SJCRH30 (cell line): Measurements from ENCODE around the gene PCGF3. TPM values are rescaled to one million over a fixed set of nuclear protein-coding genes. Genes with fewer than 3 reads are reported as not detected.
"Not testable (repeated sequence)": the region's sequence is repeated elsewhere in the genome, so short reads cannot be mapped to it uniquely, and the experiment has no call there.

Experiments used
- DNase-seq, 2 experiments: peaks; one replicate each; pipeline ENCODE4 v3.0.0-alpha.2; 2015 to 2020
- H3K27ac ChIP-seq: fragments of 250-450 bp; sonication (Bioruptor Pico); 2 replicates; pipeline ENCODE4 v1.5.1; 2020; ENCODE audit warnings: mild to moderate bottlenecking, moderate library complexity
- H3K27me3 ChIP-seq: fragments of 250-450 bp; sonication (Bioruptor Pico); 2 replicates; pipeline ENCODE4 v1.5.1; 2020; ENCODE audit warnings: mild to moderate bottlenecking, moderate library complexity
- H3K36me3 ChIP-seq: fragments of 250-450 bp; sonication (Bioruptor Pico); 2 replicates; pipeline ENCODE4 v1.5.1; 2020; ENCODE audit warnings: mild to moderate bottlenecking, moderate library complexity
- H3K4me1 ChIP-seq: fragments of 250-450 bp; sonication (Bioruptor Pico); 2 replicates; pipeline ENCODE4 v1.5.1; 2020; ENCODE audit warnings: mild to moderate bottlenecking, moderate library complexity
- H3K4me3 ChIP-seq: fragments of 250-450 bp; sonication (Bioruptor Pico); 2 replicates; pipeline ENCODE4 v1.5.1; 2020; ENCODE audit warnings: mild to moderate bottlenecking, moderate library complexity
- H3K9me3 ChIP-seq: fragments of 250-450 bp; sonication (Bioruptor Pico); replicated peaks from 2 replicates; pipeline ENCODE4 v1.5.1; 2020; ENCODE audit warnings: mild to moderate bottlenecking, moderate library complexity
- total RNA-seq: library from RNA; depleted of rRNA; stranded (reverse); fragments of >200 nt; shearing (Covaris generic); gene quantifications from 2 replicates; pipeline ENCODE4 v1.2.3, GENCODE V29; 2014

The PCGF3 gene
- total RNA-seq, 1 experiment from 2014 or later: 60.4 TPM

DNA sequence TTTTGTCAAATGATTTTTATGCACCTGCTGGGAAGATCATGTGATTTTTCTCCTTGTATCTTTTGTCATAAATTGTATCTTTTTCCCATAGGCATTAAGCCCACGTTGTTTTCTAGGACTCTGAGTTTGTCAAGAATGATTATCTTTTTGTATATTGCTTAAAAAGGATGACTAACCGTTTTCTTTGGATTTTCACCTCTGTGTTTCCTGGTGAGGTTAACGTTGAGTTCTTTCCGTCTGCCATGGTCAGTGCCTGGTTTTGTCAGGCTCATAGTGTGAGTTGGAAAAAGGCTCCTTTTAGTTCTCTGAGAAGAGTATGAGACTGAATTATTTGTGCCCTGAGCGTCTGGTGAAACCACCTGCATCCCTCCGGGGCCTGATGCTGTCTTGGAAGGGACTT lies 21.9 kb downstream of the PCGF3 start:
- H3K27me3 ChIP-seq: no peaks in the 10 kb centered on the region
- no peak overlapping the region for H3K27ac ChIP-seq
- peaks cover 35% of the 10 kb centered on the region for H3K4me1 ChIP-seq
- peaks cover 5% of the 10 kb centered on the region; the same call in 1 of the 2 replicates for H3K9me3 ChIP-seq
- no peak overlapping the region for H3K4me3 ChIP-seq
- DNase-seq: no peak
- peaks cover 26% of the 10 kb centered on the region for H3K36me3 ChIP-seq

DNA sequence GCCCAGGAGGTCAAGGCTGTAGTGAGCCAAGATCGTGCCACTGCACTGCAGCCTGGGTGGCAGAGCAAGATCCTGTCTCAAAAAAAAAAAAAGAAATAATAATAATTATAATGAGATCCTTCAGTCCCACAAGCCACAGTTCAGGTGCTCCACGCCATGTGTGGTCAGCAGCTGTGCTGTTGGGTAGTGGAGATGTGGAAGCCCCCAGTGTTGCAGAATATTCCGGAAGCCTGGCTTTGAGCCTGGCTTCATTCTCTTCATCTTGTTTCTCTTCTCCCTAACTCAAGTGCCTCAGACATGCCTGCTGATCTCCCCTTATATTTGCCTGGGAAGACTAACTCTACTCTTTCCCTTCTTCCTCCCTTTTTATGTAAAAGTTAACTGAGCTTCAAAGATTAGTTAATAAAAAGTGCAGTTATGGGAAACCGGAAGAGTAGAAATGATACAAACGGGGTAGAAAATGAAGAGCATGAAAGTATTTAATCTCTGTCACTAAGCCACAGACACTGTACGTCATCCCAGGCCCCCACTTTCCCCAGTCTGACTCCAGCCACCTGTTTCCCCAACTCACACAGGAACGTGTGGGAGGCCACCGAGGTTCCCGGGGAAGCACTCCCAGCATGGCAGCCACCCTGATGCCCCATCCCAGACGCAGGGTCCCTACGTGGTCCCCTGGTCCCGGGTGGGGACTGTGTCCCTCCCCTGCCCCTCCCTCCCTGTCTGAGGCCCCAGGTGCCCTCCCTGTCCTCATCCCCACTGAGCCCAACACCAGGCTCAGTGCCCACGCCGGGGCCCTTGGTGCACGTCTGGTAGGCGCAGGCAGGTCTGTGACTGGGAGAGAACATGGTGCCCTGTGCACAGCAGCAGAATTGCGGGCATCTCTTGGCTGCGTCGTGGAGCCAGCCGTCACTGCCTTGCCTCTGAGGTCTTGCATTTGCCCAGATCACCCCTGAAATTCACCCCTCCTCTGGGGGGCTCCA lies 24.0 kb downstream of the PCGF3 start:
- peaks cover 47% of the 10 kb centered on the region for H3K36me3 ChIP-seq
- peaks cover 23% of the 10 kb centered on the region for H3K4me1 ChIP-seq
- no peak overlapping the region for H3K4me3 ChIP-seq
- DNase-seq: peak; percentile 87 to 88
- peaks cover 5% of the 10 kb centered on the region; the same call in 1 of the 2 replicates for H3K9me3 ChIP-seq
- H3K27me3 ChIP-seq: no peaks in the 10 kb centered on the region
- H3K27ac ChIP-seq: peak overlapping the region; percentile 90

DNA sequence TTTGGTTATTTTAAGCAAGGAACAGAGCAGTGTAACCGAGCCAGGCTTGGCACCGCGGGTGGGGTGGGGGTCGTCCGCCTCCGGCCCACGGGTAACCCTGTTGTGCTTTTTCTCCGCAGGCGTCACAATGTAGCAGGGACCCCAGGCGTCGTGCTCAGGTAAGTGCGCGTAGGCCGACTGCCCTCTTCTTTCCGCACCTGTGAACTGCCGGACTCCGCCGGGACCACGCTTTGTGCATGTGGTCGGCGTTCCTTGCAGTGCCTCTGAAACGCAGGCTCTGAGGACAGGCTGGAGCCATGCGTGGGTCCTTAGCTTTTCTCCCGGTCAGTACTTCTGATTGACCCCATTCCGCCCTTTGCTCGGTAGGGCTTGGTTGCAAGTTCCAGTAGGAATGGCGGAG lies 24.9 kb downstream of the PCGF3 start:
- Histone ChIP-seq H3K27me3 (no peaks in the 10 kb centered on the region), H3K9me3 (peaks cover 5% of the 10 kb centered on the region; the same call in 1 of the 2 replicates), H3K36me3 (peaks cover 56% of the 10 kb centered on the region), H3K4me1 (peaks cover 23% of the 10 kb centered on the region), H3K27ac (peak overlapping the region; percentile 90), H3K4me3 (no peak overlapping the region)
- DNase-seq: no peak

DNA sequence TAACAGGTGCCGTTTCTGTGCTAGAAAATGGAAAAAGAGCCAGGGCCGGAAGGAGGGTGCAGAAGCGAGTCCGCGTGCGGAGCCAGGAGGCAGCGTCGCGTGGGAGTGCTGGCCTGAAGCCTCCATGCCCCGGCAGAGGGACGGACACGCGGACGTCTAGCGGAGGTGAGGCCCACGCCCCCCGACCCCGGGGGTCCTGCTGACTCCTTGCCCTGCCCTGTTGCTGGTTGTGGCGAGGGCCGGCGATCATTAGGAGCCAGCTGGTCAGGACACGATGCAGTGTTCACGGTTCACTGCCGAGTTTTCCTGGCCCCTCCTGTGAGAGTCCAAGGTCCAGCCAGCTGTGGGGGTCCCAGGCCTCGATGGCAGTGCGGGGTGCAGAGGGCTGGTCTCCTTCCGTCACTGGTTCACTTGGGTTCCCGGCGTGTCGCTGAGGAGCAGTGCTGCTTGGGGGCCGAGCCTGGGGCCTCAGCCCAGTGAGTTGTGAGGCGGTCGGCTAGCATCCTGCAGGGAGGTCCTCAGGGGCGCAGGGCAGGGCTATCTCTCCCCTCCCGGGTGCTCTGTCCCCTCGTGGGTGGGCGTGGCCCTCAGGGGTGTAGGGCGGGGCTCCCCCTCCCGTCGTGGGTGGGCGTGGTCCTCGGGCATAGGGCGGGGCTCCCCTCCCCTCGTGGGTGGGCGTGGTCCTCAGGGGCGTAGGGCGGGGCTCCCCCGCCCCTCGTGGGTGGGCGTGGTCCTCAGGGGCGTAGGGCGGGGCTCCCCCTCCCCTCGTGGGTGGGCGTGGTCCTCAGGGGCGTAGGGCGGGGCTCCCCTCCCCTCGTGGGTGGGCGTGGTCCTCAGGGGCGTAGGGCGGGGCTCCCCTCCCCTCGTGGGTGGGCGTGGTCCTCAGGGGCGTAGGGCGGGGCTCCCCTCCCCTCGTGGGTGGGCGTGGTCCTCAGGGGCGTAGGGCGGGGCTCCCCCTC lies 25.6 kb downstream of the PCGF3 start:
- peaks cover 23% of the 10 kb centered on the region for H3K4me1 ChIP-seq
- not testable (repeated sequence) for DNase-seq, H3K27me3 ChIP-seq

DNA sequence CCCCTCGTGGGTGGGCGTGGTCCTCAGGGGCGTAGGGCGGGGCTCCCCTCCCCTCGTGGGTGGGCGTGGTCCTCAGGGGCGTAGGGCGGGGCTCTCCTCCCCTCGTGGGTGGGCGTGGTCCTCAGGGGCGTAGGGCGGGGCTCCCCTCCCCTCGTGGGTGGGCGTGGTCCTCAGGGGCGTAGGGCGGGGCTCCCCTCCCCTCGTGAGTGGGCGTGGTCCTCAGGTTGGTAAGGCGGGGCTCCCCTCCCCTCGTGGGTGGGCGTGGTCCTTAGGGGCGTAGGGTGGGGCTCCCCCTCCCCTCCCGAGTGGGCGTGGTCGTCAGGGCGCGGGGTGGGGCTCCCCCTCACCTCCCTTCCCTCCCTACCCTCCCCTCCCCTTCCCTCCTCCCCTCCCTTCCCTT lies 26.3 kb downstream of the PCGF3 start:
- H3K27me3 ChIP-seq, DNase-seq, H3K27ac ChIP-seq, H3K4me3 ChIP-seq, H3K9me3 ChIP-seq: not testable (repeated sequence)
- Histone ChIP-seq H3K36me3 (peaks cover 63% of the 10 kb centered on the region), H3K4me1 (peaks cover 19% of the 10 kb centered on the region)

More for the DNA sequence above, 25.6 kb downstream of the PCGF3 start:
- Histone ChIP-seq H3K27ac (0 out of 2 replicates have a peak overlapping the region, but pooled peaks have one; percentile 90), H3K36me3 (peaks cover 63% of the 10 kb centered on the region)
- not testable (repeated sequence) for H3K9me3 ChIP-seq, H3K4me3 ChIP-seq

DNA sequence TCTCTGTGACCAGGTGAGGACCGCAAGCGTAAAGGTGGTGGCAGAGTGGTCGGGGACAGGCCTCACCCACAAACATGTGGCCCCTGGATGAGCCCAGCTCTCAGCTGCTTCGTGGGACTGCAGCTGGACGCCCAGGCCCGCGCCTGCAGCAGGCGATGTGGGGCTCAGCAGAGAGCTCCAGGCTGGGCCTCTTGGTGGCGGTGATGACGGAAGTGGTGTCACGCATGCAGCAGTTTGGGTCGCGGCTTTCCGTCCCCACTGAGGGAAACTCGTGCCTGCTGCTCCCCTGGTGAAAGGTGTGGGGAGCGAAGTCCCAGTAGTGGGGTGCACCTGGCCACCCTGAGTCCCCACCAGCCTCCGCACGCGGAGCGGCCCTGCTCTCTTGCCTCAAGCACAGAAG lies 26.9 kb downstream of the PCGF3 start:
- Histone ChIP-seq H3K9me3 (peaks cover 5% of the 10 kb centered on the region; the same call in 1 of the 2 replicates), H3K4me3 (no peak overlapping the region), H3K27me3 (no peaks in the 10 kb centered on the region), H3K4me1 (peaks cover 19% of the 10 kb centered on the region), H3K36me3 (peaks cover 65% of the 10 kb centered on the region), H3K27ac (no peak overlapping the region)
- no peak for DNase-seq

DNA sequence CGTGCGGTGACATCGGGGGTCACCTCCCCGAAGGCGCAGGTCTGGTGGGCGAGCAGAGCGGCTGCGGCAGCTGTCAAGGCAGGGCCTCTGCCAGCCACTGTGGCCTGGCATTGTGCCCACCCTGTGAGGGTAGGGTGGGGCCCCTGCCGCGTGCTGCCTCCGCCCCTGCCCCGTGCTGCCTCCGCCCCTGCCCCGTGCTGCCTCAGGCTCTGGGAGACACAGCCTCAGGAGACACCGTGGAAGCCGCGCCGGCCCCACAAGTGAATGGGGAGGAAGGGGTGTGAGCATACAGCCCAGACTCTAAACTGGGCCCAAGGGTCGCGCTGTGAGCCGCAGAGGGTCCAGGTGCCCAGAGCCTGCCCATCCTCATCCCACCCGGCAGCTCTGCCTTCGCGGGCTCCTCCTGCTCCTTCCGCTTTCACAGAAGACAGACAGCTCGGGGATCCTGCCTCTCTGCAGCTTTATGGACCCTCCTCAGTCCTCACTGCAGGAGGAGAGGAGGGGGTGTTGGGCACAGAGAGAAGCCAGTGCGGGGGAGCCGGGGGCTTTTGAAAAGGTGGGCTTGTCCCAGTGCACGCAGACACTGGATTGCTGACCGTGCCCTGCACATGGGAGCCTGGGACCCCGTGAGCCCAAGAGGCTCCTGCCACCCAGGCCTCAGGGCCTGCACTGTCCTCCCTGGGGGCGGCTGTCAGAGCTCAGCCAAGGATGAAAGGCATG lies 27.4 kb downstream of the PCGF3 start:
- no peak overlapping the region for H3K4me3 ChIP-seq

DNA sequence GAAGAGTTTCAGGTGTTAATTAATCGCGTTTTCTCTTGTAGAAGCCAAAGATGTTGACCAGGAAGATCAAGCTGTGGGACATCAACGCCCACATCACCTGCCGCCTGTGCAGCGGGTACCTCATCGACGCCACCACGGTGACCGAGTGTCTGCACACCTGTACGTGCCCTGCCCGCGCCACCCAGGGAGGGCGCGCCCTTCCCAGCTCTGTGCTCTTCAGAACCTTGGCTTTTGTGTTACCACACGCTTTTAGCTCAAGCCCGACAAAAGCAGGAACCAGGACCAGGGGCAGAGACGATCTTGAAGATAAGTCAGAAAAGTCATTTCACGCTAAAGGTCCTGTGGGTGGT lies 28.0 kb downstream of the PCGF3 start:
- H3K27ac ChIP-seq: no peak overlapping the region
- H3K4me3 ChIP-seq: no peak overlapping the region
- peaks cover 5% of the 10 kb centered on the region; the same call in 1 of the 2 replicates for H3K9me3 ChIP-seq
- no peak for DNase-seq
- peaks cover 64% of the 10 kb centered on the region for H3K36me3 ChIP-seq
- peaks cover 17% of the 10 kb centered on the region for H3K4me1 ChIP-seq
- H3K27me3 ChIP-seq: no peaks in the 10 kb centered on the region

More for the DNA sequence above, 27.4 kb downstream of the PCGF3 start:
- H3K4me1 ChIP-seq: peaks cover 19% of the 10 kb centered on the region
- H3K9me3 ChIP-seq: peaks cover 5% of the 10 kb centered on the region; the same call in 1 of the 2 replicates
- peaks cover 65% of the 10 kb centered on the region for H3K36me3 ChIP-seq
- H3K27me3 ChIP-seq: no peaks in the 10 kb centered on the region
- no peak overlapping the region for H3K27ac ChIP-seq
- DNase-seq: peak; percentile 32 to 43

DNA sequence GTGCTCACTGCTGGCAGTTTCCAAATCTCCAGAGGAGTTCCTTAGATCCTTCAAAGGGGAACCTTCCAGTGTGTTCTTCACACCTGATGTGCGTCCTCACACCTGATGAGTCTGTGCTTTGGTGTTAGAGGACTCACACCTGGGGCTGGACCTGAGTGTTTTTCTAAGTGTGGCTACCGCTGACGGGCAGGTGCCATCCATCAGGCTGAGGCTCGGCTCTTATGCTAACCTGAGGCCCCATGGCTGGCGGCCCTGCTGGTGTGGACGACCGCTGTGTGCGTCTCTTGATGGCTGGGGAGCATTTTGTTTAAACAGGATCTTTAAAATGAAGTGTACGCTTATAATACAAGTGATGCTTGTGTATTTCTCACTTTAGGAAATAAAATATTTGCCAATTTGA lies 28.4 kb downstream of the PCGF3 start:
- Histone ChIP-seq H3K27ac (no peak overlapping the region), H3K27me3 (no peaks in the 10 kb centered on the region), H3K36me3 (peaks cover 67% of the 10 kb centered on the region), H3K9me3 (peaks cover 5% of the 10 kb centered on the region; the same call in 1 of the 2 replicates), H3K4me3 (no peak overlapping the region), H3K4me1 (peaks cover 15% of the 10 kb centered on the region)
- no peak for DNase-seq

DNA sequence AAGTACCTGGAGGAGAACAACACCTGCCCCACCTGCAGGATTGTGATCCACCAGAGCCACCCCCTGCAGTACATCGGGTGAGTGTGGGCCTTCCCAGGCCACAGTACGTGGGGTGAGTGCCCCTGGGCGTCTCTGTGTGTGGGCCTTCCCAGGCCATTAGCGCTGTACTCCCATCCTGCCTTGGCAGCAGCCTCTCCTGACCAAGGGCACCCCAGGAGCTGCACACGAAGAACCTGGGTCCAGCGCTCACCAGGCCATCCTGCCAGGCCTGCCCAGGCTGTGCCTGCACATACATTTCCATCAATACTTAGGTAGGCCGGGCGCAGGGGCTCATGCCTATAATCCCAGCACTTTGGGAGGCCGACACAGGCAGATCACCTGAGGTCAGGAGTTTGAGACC lies 29.3 kb downstream of the PCGF3 start:
- H3K36me3 ChIP-seq: peaks cover 73% of the 10 kb centered on the region
- H3K9me3 ChIP-seq: peaks cover 5% of the 10 kb centered on the region; the same call in 1 of the 2 replicates
- H3K4me1 ChIP-seq: peaks cover 6% of the 10 kb centered on the region
- DNase-seq: no peak
- no peak overlapping the region for H3K4me3 ChIP-seq
- no peaks in the 10 kb centered on the region for H3K27me3 ChIP-seq
- no peak overlapping the region for H3K27ac ChIP-seq

DNA sequence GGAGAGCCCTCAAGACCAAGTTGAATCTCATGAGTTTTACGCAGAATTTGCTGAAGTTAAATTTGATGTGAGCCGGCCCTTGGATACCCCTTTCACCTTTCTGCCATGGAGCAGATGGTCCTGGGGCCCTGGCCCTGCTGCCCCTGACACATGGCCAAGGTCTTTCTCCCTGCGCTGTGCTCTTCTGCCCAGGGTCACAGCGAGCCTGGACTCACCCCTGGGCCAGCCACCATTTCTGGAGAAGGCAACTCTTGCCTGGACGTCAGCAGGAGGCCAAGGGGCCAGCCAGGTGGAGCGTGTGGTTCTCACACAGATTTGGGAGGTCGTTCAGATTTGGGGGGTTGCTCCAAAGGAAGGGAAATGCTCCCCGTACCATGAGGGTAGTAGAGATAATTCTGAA lies 30.0 kb downstream of the PCGF3 start:
- Histone ChIP-seq H3K36me3 (peaks cover 71% of the 10 kb centered on the region), H3K4me1 (no peaks in the 10 kb centered on the region; the same call in none of the 2 replicates), H3K4me3 (no peak overlapping the region), H3K27me3 (no peaks in the 10 kb centered on the region), H3K9me3 (peaks cover 3% of the 10 kb centered on the region; the same call in 1 of the 2 replicates), H3K27ac (no peak overlapping the region)
- no peak for DNase-seq

DNA sequence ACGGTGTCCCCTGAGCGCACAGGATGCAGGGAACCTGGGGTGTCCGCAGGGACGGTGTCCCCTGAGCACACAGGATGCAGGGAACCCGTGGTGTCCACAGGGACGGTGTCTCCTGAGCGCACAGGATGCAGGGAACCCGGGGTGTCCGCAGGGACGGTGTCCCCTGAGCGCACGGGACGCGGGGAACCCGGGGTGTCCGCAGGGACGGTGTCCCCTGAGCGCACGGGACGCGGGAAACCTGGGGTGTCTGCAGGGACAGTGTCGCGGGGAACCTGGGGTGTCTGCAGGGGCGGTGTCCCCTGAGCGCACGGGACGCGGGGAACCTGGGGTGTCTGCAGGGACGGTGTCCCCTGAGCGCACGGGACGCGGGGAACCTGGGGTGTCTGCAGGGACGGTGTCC lies 30.9 kb downstream of the PCGF3 start:
- H3K9me3 ChIP-seq, DNase-seq, H3K27me3 ChIP-seq, H3K4me3 ChIP-seq, H3K27ac ChIP-seq, H3K4me1 ChIP-seq: not testable (repeated sequence)
- H3K36me3 ChIP-seq: peaks cover 70% of the 10 kb centered on the region

DNA sequence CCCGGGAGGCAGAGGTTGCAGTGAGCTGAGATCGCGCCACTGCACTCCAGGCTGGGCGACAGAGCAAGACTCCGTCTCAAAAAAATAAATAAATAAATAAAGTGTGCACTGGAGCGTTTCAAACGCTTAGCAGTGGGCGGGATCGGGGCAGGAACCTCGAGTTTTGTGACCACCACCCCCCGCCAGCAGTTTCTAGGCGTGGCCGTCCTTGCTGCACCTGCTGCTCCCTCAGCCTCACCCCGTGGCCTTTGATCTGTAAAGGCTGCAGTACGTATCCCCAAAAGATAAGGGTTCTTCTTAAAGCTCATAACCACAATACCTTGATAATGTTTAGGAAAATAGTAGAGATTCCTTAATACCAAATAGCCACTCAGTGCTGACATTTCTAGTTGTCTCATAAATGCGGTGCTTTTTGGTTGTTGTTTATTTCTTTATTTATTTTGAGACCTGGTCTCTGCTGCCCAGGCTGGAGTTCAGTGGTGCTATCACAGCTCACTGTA lies 33.2 kb downstream of the PCGF3 start:
- Histone ChIP-seq H3K36me3 (peaks cover 54% of the 10 kb centered on the region), H3K4me3 (no peak overlapping the region), H3K27ac (no peak overlapping the region), H3K4me1 (no peaks in the 10 kb centered on the region), H3K27me3 (no peaks in the 10 kb centered on the region), H3K9me3 (no peaks in the 10 kb centered on the region)
- DNase-seq: no peak

DNA sequence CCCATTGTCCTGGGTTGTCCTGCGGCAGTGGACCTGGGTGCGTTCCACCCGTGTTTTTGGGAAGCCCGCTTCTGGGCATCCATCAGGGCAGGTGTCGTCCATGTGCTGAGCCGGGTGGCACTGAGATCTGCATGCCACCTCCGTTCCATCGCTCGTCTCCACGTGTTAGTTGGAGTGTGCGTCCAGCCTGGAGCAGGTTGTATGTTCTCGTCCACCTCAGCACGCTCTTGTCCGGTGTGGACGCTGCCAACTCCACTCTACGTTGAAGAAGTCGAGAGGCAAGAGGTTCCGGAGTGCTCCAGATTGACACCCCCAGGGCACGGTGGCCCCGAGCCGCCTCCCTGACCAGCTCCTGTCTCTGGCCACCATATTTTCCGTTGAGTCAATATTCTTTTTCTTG lies 33.9 kb downstream of the PCGF3 start:
- DNase-seq: no peak
- no peaks in the 10 kb centered on the region for H3K4me1 ChIP-seq
- no peak overlapping the region for H3K27ac ChIP-seq
- H3K36me3 ChIP-seq: peaks cover 47% of the 10 kb centered on the region
- H3K27me3 ChIP-seq: no peaks in the 10 kb centered on the region
- H3K4me3 ChIP-seq: no peak overlapping the region
- no peaks in the 10 kb centered on the region for H3K9me3 ChIP-seq
